Muscle layer of duodenum (tissue), 2 donors: Measurements from ENCODE around the gene TCP10L.

Experiments
- H3K27ac ChIP-seq: one replicate; pipeline ENCODE4 v1.7.0; 2013; ENCODE audit warnings: mild to moderate bottlenecking, low read length
- H3K27me3 ChIP-seq: one replicate; pipeline ENCODE4 v1.7.0; 2013; ENCODE audit warnings: low read depth, mild to moderate bottlenecking, control low read depth, low read length
- H3K36me3 ChIP-seq, 2 donors: one replicate each; pipeline ENCODE4 v1.7.0; 2013; ENCODE audit warnings: low read length in 2 of 2, control low read depth in 1 of 2, mild to moderate bottlenecking in 1 of 2; ENCODE audit not compliant: insufficient read depth in 2 of 2, control insufficient read depth in 1 of 2
- H3K4me1 ChIP-seq, 2 donors: one replicate each; pipeline ENCODE4 v1.7.0; 2013; ENCODE audit warnings: low read length in 2 of 2, mild to moderate bottlenecking in 2 of 2, control low read depth in 1 of 2, moderate library complexity in 1 of 2; ENCODE audit not compliant: insufficient read depth in 2 of 2, control insufficient read depth in 1 of 2
- H3K4me3 ChIP-seq, 2 donors: one replicate each; pipeline ENCODE4 v1.7.0; 2013; ENCODE audit warnings: low read length in 2 of 2, low read depth in 1 of 2, mild to moderate bottlenecking in 1 of 2
- H3K9me3 ChIP-seq, 2 donors: one replicate each; pipeline ENCODE4 v1.7.0; 2013; ENCODE audit warnings: low read length in 2 of 2, control low read depth in 1 of 2, mild to moderate bottlenecking in 1 of 2; ENCODE audit not compliant: control insufficient read depth in 1 of 2
- donor health status: healthy.

The TCP10L gene

GRCh38 chr21:32604464-32604863 is 19.1 kb upstream of the TCP10L start:
- Histone ChIP-seq H3K27ac (no peak overlapping the region), H3K9me3 (no peaks in the 10 kb centered on the region), H3K36me3 (peaks cover 58 to 64% of the 10 kb centered on the region in 2 donors), H3K4me3 (no peak overlapping the region), H3K27me3 (no peaks in the 10 kb centered on the region), H3K4me1 (no peaks in the 10 kb centered on the region)

DNA sequence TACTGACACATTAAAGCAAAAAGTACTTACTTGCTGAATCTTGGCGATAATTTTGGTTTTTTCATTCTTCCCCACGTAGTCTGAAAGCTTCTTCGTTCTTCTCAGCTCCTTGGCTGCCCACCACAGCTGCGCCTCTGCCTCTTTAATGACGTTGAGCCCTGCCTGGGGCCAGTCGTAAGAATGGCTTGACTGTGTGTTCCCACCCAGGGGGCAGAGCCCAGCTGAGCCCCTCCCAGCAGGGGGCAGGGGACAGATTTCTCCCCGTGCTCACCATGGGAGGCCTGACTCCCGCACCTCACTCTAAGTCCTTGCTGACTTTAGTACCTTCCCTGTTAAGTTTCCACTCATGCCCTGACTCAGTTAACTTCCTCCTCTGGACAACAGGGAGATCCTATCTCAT is 17.8 kb upstream of the TCP10L start:
- H3K4me1 ChIP-seq: no peaks in the 10 kb centered on the region
- no peaks in the 10 kb centered on the region for H3K9me3 ChIP-seq
- no peak overlapping the region for H3K27ac ChIP-seq
- peaks cover 55 to 61% of the 10 kb centered on the region in 2 donors for H3K36me3 ChIP-seq
- no peak overlapping the region for H3K4me3 ChIP-seq
- no peaks in the 10 kb centered on the region for H3K27me3 ChIP-seq

DNA sequence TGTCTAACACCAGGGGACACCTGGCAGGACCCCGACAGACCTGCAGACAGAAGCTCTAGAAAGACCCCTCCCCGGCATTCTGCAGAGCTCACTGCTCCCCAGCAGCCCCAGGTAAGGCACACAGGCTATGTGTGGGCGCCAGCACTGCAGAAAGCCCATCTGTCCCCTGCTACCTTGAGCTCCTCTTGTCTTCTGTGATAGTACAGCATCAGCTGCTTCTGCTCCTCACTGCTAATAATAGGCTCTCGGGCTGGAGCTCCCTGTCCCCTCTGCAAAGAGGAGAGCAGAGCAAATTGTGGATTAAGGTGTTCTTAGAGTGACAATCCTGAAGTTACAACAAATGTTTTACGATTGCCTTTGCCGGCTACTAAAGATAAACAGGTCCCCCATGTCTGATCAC is 16.8 kb upstream of the TCP10L start:
- no peaks in the 10 kb centered on the region for H3K27me3 ChIP-seq
- no peak overlapping the region for H3K27ac ChIP-seq
- H3K36me3 ChIP-seq: peaks cover 47 to 61% of the 10 kb centered on the region in 2 donors
- H3K4me1 ChIP-seq: no peaks in the 10 kb centered on the region
- no peaks in the 10 kb centered on the region for H3K9me3 ChIP-seq
- no peak overlapping the region for H3K4me3 ChIP-seq

DNA sequence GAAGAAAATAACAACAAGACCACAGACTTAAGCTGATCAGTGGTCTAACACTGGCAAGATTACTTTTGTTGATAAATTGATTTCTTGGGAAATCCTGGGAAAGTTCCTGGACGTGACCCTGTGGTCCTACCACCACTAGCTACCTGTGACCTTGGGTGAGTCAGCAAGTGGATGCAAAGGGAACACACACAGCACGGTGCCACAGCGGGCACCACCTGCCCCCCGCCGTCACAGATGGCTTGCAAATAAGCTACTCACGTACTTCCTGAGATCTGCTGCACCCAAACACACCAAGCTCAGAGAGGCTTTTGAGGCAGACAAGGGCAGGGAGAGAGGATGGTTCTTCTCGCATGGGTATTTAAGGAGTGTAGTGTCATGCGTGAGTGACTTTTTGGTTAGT is 14.2 kb upstream of the TCP10L start:
- Histone ChIP-seq H3K27ac (no peak overlapping the region), H3K4me1 (no peaks in the 10 kb centered on the region), H3K9me3 (no peaks in the 10 kb centered on the region), H3K27me3 (no peaks in the 10 kb centered on the region), H3K4me3 (no peak overlapping the region), H3K36me3 (peaks cover 28 to 38% of the 10 kb centered on the region in 2 donors)

- no peak overlapping the region for H3K4me3 ChIP-seq
- no peak overlapping the region for H3K27ac ChIP-seq
- no peaks in the 10 kb centered on the region for H3K4me1 ChIP-seq
- no peaks in the 10 kb centered on the region for H3K27me3 ChIP-seq
- peaks cover 23 to 34% of the 10 kb centered on the region in 2 donors for H3K36me3 ChIP-seq
- no peaks in the 10 kb centered on the region for H3K9me3 ChIP-seq
Observed at GRCh38 chr21:32599091-32599490, 13.8 kb upstream of the TCP10L start.

GRCh38 chr21:32597205-32597604 is 11.9 kb upstream of the TCP10L start:
- Histone ChIP-seq H3K4me1 (no peaks in the 10 kb centered on the region), H3K36me3 (peaks cover 4 to 15% of the 10 kb centered on the region in 2 donors)

GRCh38 chr21:32595431-32595830 is 10.1 kb upstream of the TCP10L start:
- no peaks in the 10 kb centered on the region for H3K4me1 ChIP-seq
- no peak overlapping the region for H3K4me3 ChIP-seq

More at GRCh38 chr21:32597205-32597604, 11.9 kb upstream of the TCP10L start:
- no peak overlapping the region for H3K4me3 ChIP-seq
- H3K27ac ChIP-seq: no peak overlapping the region
- H3K27me3 ChIP-seq: no peaks in the 10 kb centered on the region
- H3K9me3 ChIP-seq: no peaks in the 10 kb centered on the region

DNA sequence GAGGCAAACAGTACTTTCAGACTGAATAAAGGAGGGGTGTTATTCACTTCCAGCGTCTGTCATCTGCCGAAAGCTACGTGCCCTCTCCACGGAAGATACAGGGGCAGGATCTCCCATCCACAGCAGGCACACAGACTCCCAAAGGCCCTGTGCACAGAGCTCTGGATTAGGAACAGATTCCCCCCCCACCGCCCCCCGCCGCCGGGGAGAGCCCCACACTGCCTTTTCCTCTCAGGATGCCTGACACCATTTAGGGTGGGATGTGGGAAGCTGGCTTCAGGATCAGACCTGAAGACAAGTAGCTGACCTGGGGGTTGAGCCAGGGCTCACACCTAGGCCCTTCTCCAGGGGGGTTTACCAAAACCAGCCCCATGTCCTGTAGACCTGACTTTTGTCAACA is 8.4 kb upstream of the TCP10L start:
- Histone ChIP-seq H3K9me3 (no peaks in the 10 kb centered on the region), H3K4me3 (no peak overlapping the region), H3K27me3 (no peaks in the 10 kb centered on the region), H3K36me3 (peaks cover 0 to 2% of the 10 kb centered on the region in 2 donors), H3K27ac (no peak overlapping the region), H3K4me1 (no peaks in the 10 kb centered on the region)

More at GRCh38 chr21:32595431-32595830, 10.1 kb upstream of the TCP10L start:
- Histone ChIP-seq H3K9me3 (no peaks in the 10 kb centered on the region), H3K27ac (no peak overlapping the region), H3K36me3 (peaks cover 0 to 12% of the 10 kb centered on the region in 2 donors), H3K27me3 (no peaks in the 10 kb centered on the region)

GRCh38 chr21:32592929-32593502 is 7.7 kb upstream of the TCP10L start:
- H3K27me3 ChIP-seq: no peaks in the 10 kb centered on the region
- H3K9me3 ChIP-seq: no peaks in the 10 kb centered on the region
- no peaks in the 10 kb centered on the region for H3K36me3 ChIP-seq
- no peak overlapping the region for H3K4me3 ChIP-seq
- H3K27ac ChIP-seq: no peak overlapping the region
- no peaks in the 10 kb centered on the region for H3K4me1 ChIP-seq

GRCh38 chr21:32590130-32590529 is 4.8 kb upstream of the TCP10L start:
- Histone ChIP-seq H3K4me3 (no peak overlapping the region), H3K27me3 (no peaks in the 10 kb centered on the region), H3K9me3 (no peaks in the 10 kb centered on the region), H3K4me1 (no peaks in the 10 kb centered on the region), H3K36me3 (no peaks in the 10 kb centered on the region), H3K27ac (no peak overlapping the region)

- Histone ChIP-seq H3K27me3 (no peaks in the 10 kb centered on the region), H3K9me3 (no peaks in the 10 kb centered on the region), H3K36me3 (no peaks in the 10 kb centered on the region), H3K4me3 (no peak overlapping the region), H3K27ac (no peak overlapping the region), H3K4me1 (no peaks in the 10 kb centered on the region)
Observed at GRCh38 chr21:32587651-32588050, 2.3 kb upstream of the TCP10L start.

DNA sequence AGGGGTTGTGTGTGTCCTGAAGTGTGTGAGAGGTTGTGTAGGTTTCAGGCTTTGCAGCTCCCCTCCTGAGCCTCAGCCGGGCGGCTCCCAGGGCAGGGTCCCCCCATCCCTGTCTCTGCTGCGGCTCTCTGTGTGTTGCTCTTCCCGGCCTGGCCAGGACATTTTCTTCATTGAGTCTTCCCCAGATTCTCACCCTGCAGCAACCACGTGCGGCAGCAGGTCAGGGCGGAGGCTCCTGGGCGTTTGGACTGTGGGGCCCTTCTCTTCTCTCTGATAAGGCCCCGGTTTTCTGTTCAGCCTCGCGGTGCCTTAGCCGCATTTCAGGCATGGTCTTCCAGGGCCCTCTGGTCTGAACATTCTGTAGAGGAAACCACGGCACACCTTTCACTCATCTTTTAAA is 1.8 kb upstream of the TCP10L start:
- H3K27ac ChIP-seq: no peak overlapping the region
- H3K4me3 ChIP-seq: no peak overlapping the region
- no peaks in the 10 kb centered on the region for H3K4me1 ChIP-seq
- no peaks in the 10 kb centered on the region for H3K36me3 ChIP-seq
- no peaks in the 10 kb centered on the region for H3K9me3 ChIP-seq
- H3K27me3 ChIP-seq: no peaks in the 10 kb centered on the region
